ENCODE results near the gene SEPTIN8.

SEPTIN8 gene

GRCh38 chr5:132781029-132781428 is 4.0 kb upstream of the SEPTIN8 start:
- DNase-seq, result no peak

- DNase-seq, result no peak
These were observed 3.5 kb upstream of the SEPTIN8 start for GRCh38 chr5:132780577-132780976.

GRCh38 chr5:132779961-132780360 is 2.9 kb upstream of the SEPTIN8 start:
- DNase-seq, result no peak

GRCh38 chr5:132778856-132779255 is 1.8 kb upstream of the SEPTIN8 start:
- DNase-seq, result no peak

GRCh38 chr5:132778129-132778528 is 1.1 kb upstream of the SEPTIN8 start:
- no peak for DNase-seq

- no peak for DNase-seq
These were observed 166 bp downstream of the SEPTIN8 start for GRCh38 chr5:132776938-132777208.

GRCh38 chr5:132776131-132776937 is 705 bp downstream of the SEPTIN8 start:
- no peak for DNase-seq

GRCh38 chr5:132775476-132775961 is 1.5 kb downstream of the SEPTIN8 start:
- no peak for DNase-seq

GRCh38 chr5:132774896-132775295 is 2.1 kb downstream of the SEPTIN8 start:
- DNase-seq, result no peak

- DNase-seq, result no peak
These were observed 2.6 kb downstream of the SEPTIN8 start for GRCh38 chr5:132774406-132774805.

GRCh38 chr5:132773601-132774355 is 3.3 kb downstream of the SEPTIN8 start:
- DNase-seq, result no peak

- DNase-seq, result no peak
These were observed 3.9 kb downstream of the SEPTIN8 start for GRCh38 chr5:132773114-132773513.

- no peak for DNase-seq
These were observed 4.6 kb downstream of the SEPTIN8 start for GRCh38 chr5:132772291-132773070.

GRCh38 chr5:132771503-132771998 is 5.5 kb downstream of the SEPTIN8 start:
- no peak for DNase-seq

- no peak for DNase-seq
These were observed 6.4 kb downstream of the SEPTIN8 start for GRCh38 chr5:132770476-132771159.

- no peak for DNase-seq
These were observed 8.6 kb downstream of the SEPTIN8 start for GRCh38 chr5:132768485-132768868.

GRCh38 chr5:132767150-132767549 is 9.9 kb downstream of the SEPTIN8 start:
- no peak for DNase-seq

GRCh38 chr5:132766806-132767055 is 10.3 kb downstream of the SEPTIN8 start:
- DNase-seq, result no peak

GRCh38 chr5:132766020-132766805 is 10.8 kb downstream of the SEPTIN8 start:
- no peak for DNase-seq

GRCh38 chr5:132765311-132766019 is 11.6 kb downstream of the SEPTIN8 start:
- no peak for DNase-seq

GRCh38 chr5:132764671-132765238 is 12.3 kb downstream of the SEPTIN8 start:
- DNase-seq, result no peak

All from activated CD4-positive, alpha-beta T cell treated with anti-CD3 and anti-CD28 coated beads, Interleukin-2, amount 50 U/mL, for 1 hour (primary cell).